ENCODE measurements around the gene KCND2.
"Not testable (repeated sequence)": the region's sequence is repeated elsewhere in the genome, so short reads cannot be mapped to it uniquely, and the experiment has no call there.

The KCND2 gene

GRCh38 chr7:120502825-120503224, 229.8 kb downstream of the KCND2 start:
- no peak for DNase-seq

DNA sequence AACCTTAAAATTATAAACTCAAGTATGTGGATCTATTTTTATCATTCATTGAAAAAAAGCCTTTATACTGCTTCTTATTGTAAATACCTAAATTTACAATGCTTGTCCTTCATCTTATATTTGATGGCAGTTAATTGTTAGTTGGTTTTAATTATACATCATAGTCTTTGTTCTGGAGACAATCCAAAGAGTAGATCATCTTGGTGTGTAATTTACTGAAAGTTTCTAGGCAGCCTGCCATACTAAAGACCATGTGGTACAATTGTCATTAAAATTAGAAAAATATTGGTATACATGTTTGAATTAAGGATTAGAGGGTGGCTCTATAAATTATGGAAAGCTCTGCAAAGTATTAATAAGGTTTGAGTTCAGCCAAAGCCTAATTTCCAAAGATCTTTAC, 231.4 kb downstream of the KCND2 start:
- peak; percentile 62 to 92 for DNase-seq

GRCh38 chr7:120505770-120506169, 232.8 kb downstream of the KCND2 start:
- no peak for DNase-seq

DNA sequence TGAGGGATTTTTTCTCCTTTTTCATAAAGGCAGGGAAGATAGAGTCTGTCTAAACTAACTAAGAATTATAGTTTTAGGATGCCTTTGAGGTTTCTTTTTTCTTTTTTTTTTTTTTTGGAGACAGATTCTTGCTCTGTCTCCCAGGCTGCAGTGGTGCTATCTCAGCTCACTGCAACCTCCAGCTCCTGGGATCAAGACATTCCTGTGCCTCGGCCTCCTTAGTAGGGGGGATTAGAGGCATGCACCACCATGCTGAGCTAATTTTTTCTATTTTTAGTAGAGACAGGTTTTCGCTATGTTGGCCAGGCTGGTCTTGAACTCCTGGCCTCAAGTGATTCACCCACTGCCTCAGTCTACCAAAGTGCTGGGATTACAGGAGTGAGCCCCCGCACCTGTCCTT, 239.7 kb downstream of the KCND2 start:
- DNase-seq, result no peak

DNA sequence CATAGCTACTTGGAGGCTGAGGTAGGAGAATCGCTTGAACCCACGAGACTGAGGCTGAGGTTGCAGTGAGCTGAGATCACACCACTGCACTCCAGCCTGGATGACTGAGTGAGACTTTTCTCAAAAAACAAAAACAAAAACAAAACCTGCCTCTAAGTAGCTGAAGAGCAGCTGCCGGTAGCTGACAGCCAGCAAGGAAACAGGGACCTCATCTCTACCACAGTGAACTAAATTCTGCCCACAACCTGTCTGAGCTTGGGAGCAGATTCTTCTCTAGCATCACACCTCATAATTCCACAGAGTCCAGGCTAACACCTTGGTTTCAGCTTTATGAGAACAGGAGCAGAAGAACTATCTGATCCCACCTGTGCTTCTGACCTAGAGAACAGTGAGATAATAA, 246.2 kb downstream of the KCND2 start:
- no peak for DNase-seq

DNA sequence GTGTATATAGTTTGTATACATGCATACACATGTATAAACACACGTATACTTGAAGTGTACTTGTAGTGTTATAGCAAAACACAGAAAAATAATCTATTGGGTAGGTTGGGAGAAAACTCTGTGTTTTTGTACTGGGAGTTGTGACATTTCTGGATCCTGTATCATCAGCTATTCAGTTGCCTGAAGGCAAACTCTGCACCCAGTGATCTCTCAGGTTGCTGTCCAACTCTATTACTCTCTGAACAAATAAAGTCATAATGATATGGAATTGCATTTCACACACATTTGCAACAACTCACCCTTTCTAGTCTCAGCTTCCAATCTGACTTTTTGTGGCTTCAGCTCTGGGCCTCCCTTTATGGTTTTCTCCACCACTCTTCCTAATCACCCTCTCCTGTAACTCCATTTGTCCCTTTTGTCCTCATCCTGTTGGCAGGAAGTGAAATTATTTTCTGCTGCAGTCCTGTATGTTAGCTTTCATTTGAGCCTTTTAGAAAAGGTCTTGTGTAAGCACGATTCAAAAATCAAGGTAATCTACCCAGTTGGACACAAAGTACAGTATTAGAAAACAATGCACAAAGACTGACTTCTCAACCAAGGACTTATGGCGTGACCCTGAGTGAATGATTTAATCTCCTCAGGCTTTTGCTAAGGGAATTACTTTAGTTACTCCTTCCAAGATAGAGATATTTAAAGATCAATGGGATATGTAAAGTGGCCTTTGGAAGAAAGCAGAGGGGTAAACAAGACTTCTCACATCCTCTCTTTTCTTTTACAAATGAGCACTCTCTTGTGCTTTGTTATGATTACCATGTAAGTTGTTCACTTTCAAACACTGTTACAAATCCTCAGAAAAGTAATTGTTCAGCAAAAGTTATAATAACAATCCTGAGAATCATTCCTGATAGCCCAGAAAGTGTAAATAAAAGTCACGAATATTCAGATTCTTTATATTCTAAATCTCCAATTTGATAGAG, 249.1 kb downstream of the KCND2 start:
- DNase-seq, result peak; percentile 68 to 85

DNA sequence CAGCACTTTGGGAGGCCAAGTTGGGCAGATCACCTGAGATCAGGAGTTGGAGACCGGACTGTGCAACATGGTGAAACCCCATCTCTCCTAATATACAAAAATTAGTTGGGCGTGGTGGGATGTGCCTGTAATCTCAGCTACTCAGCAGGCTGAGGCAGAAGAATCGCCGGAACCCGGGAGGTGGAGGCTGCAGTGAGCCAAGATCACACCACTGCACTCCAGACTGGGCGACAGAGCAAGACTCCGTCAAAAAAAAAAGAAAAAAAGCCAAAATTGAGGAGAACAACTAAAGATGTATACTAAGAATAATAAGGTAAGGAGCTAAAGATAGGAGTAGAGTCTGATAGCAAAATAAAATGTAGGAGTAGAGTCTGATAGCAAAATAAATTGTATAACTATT, 251.0 kb downstream of the KCND2 start:
- DNase-seq, result no peak

DNA sequence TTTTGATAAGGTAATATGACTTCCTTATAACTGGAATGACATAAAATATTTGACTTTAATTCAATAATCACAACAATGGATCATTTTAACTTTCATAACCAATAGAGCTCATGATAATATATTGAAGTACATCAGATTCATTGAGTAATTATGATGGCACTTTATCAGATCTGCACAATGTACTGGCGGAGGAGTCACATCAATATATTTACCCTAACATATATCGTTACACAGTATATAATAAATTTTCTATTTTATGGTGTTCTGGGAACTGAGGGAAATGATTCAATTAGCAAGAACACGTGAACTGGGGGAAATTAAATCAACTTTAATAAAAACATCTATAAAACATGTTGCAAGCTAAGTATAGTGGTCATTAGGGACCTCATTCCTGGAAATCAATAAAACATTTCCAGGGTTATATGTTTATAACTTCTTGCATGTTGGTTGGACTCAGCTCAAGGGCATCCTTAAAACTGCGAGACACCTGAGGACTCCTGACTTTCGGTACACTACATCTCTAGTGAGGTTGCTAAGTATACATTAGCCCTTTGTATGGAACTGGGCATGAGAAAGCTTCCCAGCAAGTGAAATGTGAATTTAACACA, 254.0 kb downstream of the KCND2 start:
- no peak for DNase-seq

DNA sequence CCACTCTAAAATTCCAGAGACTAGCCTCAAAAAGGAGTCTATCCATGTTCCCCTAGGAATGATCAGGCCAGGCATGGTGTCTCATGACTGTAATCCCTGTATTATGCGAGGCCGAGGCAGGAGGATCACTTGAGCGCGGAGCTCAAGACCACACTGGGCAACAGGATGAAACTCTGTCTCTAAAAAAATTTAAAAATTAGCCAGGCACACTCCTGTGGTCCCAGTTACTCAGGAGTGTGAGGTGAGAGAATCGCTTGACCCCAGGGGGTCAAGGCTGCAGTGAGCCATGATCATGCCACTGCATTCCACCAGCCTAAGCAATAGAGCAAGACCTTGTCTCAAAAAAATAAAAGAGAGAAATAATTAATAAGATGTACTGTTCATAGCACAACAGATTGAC, 256.8 kb downstream of the KCND2 start:
- no peak for DNase-seq

DNA sequence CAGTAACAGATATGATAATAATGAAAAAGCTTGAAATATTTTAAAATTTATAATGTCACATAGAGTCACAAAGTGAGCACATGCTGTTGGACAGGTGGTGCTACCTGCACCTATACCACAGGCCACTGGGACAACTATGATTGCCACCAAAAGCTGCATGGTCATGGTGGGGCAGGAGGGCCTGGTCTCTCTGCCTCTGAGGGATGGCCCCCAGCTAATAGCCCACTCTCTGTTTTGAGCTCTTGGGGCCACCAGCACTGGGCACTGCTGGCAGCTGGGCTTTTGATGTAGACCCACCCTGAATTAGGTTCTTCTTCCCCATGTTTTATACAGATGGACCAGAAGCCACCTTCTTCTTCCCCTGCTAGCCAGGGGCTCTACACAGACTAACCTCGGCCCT, 265.4 kb downstream of the KCND2 start:
- DNase-seq, result no peak

DNA sequence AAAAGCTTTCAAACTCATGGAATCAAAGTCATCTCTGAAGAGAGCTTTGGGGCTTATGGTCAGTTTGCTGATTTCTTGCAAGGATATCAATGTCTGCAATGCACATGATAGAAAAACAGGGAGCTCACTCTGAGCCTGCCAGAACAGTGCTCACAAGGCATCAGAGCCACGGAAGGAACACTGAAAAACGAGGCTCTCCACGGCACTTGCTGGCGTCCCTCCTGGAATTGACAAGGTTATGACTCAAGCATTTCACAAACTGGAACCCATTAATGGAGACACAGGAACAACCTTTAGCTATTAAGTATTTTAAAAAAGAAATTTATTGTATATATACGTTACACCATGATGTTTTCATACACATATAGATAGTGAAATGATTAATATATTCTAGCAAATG, 266.3 kb downstream of the KCND2 start:
- DNase-seq, result no peak

DNA sequence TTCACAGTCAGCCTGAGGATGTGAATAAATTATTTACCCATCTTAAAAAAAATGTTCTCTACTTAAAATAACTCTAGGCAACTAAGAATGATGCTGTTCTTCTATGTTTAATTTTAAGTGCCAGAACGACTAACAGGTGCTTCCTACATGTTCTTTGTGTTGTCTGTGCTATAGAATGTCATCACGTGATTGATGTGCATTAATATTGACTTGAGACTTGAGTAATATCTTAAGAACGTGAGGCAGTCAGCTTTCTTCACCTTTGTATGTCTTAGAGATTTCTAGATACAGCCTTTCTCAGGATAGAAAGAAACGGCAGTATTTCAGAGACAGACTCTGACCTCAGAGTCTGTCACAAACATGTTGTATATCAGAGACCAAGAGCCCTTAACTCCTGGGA, 274.6 kb downstream of the KCND2 start:
- DNase-seq, result no peak

DNA sequence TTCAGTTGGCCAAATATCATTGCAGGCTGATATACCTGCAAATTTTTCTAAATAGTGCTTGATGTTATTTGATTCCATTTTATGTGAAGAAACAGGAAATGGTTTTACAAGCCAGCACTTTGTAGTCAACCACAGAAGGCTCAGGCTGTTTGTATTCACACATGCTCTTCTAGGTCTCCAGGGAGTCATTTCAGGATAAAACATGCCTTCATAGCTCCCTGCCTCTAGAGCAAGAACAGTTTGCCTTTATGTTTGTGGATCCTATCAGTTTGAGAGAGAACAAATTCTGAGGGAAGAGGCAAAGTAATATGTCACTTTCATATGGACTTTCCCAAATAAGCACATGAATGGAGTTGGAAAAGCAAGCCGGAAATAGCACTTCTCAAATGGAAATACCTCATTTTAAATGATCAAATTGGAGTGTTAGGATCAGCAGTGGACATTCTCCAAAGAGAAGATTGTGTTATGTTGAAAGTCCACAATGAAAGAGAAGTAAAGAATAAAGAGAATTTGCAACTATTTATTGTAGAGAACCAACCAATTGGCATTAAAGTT, 277.6 kb downstream of the KCND2 start:
- peak in 1 of 2 experiments; percentile 48 for DNase-seq

- DNase-seq, result peak in 1 of 2 experiments; percentile 8
These were observed 280.5 kb downstream of the KCND2 start for GRCh38 chr7:120553491-120553890.

DNA sequence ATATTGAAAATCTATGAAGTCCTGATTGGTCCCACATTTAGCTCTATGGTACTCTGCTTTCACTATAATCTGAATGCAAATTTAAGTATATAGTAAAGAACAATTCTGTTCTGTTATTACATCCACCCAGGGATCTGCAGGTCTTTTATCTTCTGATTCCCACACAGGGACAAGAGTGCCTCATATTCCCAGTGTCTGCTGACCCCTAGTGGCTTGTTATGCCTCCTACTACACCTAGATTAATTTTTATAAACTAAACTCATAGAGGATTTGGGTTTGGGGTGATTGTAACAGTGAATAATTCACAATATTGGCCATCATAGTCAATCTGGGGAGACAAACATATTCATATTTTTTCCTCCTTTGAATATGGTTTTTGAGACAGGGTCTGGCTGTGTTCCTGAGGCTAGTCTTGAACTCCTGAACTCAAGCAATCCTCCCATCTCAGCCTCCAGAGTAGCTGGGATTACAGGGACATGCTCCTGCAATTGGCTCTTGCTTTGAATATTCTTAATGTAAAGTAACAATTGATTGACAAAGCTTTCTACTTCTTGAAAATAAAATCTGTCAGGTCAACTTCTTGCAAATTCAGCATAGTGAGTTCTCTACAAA, 282.1 kb downstream of the KCND2 start:
- DNase-seq, result peak; percentile 82 to 83

DNA sequence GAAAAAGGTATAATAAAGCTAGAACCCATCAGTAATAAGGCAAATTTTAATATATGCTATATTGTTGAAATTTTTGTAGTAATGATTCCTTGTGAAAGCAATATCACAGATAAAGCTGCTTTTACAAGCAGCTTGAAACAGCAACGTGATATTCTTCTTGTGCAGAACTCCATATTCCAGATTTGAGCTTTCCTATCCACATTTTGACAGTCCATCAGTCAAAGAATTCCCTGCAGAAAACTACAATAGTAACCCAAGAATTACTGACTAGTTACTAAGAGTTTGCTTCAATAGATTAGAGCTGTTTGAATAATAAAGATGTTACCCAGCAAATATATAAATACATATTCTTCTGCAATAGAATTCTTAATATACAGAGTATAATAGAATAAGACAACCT, 291.2 kb downstream of the KCND2 start:
- DNase-seq, result no peak

DNA sequence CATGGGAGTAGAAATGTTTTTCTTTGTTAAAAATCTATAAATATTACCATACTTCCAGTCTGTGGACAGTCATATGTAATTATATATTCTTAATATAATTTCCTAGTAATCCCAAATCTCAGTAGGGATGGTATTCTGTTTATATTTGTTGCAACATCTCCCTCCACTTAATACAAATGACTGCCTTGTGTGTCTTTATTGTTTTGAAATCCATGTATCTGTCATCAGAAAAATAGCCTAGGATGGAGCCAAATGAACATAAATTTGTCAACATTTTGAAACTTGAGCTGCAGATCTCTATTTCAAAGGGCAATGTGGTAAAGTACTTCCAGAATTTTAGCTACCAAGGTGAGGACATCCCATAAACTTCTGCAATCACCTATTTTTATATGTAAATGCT, 294.2 kb downstream of the KCND2 start:
- no peak for DNase-seq

- not testable (repeated sequence) for DNase-seq
These were observed 305.7 kb downstream of the KCND2 start for GRCh38 chr7:120578657-120579056.

DNA sequence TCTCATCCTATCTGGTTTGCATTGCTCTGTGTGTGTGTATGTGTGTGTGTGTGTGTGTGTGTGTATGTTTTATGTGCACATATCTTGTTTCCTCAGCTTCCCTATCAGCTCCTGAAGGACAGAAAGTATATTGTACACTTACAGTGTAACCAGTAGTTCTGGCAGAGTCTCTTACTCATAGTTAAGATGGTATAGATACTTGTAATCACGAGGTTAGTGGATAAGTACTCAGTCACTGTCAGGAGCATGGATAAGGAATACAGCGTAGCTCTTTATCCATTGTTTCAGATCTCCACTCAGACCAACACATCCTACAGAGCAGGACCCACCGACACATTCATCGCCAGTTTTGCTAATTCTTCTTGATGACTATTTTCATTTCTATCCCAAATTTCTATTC, 309.9 kb downstream of the KCND2 start:
- DNase-seq, result no peak

- no peak for DNase-seq
These were observed 311.1 kb downstream of the KCND2 start for GRCh38 chr7:120583899-120584586.

DNA sequence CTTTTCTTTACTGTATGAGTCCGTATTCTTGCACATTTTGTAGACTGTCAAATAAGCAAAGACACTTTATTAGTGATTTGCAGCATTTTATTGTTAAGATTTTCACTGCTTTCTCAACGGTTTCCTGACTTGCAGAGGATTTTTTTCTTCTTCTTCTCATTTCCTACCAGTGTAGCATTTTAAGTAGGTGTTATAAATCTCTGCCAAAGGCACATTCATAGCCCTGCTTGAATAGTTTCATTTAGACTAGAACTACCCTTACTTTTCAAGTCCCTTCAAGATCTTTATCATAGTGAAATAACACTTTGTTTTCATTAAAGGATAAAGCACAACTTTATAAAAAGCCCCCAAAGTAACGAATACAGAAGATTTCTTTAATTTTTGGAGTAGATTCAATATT, 313.6 kb downstream of the KCND2 start:
- no peak for DNase-seq

GRCh38 chr7:120587243-120587642, 314.3 kb downstream of the KCND2 start:
- no peak for DNase-seq

DNA sequence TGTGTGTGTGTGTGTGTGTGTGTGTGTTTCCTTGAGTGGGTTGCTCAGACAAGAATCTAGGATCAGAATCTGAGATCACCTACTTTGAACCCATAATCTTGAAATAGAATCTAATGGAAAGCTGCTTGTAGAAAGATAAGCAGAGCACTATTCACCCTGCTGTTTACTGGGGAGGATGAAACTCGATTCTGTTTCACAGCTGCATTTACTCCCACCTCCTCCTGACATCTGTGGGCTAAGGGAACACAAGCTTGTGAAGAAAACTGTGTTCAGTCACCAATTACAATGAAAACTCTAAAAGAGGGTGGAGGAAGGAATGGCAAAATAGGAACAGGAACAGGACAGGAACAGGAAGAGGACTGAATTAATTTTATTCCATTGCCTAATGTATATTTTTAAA, 315.4 kb downstream of the KCND2 start:
- no peak for DNase-seq
